ENCODE measurements around the gene ACSL1.

ACSL1 gene

DNA sequence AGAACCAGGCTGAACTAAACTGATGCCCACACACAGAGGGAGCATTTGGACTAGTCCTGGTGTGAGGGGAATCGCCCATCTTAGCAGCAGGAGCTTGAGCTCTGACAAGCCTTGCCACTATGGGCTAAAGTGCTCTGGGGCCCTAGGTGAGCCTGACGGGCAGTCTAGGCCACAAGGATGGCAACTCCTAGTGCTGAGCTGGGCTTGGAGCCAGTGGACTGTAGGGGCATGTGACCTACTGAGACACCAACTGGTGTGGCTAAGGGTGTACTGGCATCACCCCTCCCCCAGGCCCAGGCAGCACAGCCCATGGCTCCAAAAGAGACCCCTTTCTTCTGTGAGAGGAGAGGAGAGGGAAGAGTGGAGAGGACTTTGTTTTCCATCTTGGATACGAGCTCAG is 106.4 kb downstream of the ACSL1 start:
- DNase-seq (ENCODE audit: low spot score) = no peak

DNA sequence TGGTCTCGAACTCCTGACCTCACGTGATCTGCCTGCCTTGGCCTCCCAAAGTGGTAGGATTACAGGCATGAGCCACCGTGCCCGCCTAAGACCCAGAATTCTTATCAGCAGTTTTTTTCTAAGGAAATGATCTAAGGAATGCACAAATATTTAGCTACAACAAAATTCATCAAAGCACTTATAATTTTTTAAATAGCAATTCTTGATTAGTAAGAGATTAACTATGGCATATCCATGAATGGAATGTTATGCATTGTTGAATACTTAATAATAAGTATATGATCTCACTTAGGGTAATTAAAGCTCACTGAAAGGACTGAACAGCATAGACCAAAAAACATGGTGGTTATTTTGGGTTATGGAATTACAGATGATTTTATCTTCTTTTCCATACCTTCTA is 110.2 kb downstream of the ACSL1 start:
- no peak for DNase-seq (ENCODE audit: low spot score)

DNA sequence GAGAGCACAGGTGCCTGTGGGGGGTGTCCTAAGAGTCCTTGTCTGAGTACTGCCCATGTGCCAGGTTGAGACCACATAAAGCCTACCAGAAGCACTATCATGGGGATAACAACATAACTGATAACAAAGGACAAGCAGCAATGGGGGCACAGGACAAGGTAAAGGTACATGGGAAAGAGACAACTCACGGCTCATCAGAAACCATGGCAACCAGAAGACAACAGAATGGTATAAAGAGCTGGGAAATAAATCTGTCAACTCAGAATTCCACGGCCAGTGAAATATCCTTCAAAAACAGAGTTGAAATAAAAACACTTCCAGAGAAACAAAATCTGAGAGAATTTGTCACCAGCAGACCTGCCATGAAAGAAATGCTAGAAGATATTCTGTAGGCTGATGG is 111.9 kb downstream of the ACSL1 start:
- no peak for DNase-seq (ENCODE audit: low spot score)

DNA sequence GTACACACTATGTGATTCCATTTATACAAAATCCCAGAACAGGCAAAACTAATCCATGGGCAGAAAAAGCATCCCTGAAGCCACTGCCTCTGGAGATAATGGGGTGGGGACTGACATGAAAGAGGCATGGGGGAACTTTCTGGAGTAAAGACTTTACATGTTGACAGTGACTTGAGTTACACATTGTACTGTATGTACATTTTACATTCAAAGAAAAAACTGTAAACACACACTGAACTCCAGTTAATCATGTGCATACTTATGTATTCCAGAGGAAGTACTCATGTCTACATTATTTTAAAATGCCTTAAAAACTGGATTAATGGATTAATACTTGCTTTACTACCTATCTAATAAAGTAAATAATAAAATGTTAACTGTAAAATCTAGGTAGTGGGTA is 113.4 kb downstream of the ACSL1 start:
- DNase-seq (ENCODE audit: low spot score) = no peak

DNA sequence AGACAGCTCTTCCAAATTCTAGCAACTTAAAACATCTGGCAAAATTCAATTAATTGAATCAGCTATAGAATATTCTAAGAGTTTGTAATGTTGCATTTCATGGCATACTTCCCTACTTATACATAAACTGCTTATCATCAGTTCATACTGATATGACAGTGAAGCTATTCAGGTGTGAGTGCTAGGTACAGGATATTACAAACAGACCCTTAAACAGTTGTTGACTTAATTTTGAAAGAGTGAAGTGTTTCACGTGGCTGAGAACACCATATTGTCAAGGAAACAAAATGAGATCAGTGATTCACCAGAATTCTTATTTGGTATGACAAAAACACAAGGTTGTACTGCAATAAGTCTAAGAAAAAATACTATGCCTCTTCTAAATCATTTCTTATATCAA is 119.3 kb downstream of the ACSL1 start:
- DNase-seq (ENCODE audit: low spot score) = no peak

DNA sequence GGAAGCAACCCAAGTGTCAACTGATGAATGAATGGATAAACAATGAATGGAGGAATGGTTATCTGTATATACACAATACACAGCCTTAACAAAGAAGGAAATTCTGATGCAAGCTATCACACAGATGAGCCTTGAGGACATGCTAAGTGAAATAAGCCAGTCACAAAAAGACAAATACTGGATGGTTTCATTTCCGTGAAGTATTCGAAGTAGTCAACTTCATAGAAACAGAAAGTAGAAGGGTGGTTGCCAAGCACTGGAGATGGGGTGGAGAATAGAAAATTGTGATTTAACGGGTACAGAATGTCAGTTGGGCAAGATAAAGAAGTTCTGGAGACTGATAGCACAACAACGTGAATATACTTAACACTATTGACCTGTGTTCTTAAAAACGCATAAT is 120.1 kb downstream of the ACSL1 start:
- DNase-seq (ENCODE audit: low spot score) = no peak
